ENCODE results near the gene ZNF662. TPM values are rescaled to one million over a fixed set of nuclear protein-coding genes. Genes with fewer than 3 reads are reported as not detected.

Gene ZNF662
- total RNA-seq, 1 donor from 2014 or later, result 1.3 TPM

GRCh38 chr3:42908675-42909074 lies 2.7 kb downstream of the ZNF662 start:
- no peak for FAIRE-seq
- no peak for TF ChIP-seq CTCF (IDR thresholded peaks at IDR 0.05; ENCODE audit: insufficient read depth, low read length, severe bottlenecking)

GRCh38 chr3:42911551-42911950 lies 5.6 kb downstream of the ZNF662 start:
- Histone ChIP-seq H3K36me3 (ENCODE audit: control insufficient read depth, insufficient read depth, low read length) (no peaks in the 10 kb centered on the region), H3K4me3 (ENCODE audit: low read depth, low read length) (no peak overlapping the region), H3K27me3 (ENCODE audit: control insufficient read depth, insufficient read depth, low read length) (peaks cover 2% of the 10 kb centered on the region)
- no peak for TF ChIP-seq CTCF (IDR thresholded peaks at IDR 0.05; ENCODE audit: insufficient read depth, low read length, severe bottlenecking)
- DNase-seq (ENCODE audit: low read depth), result no peak
- FAIRE-seq, result no peak

More at GRCh38 chr3:42908675-42909074, 2.7 kb downstream of the ZNF662 start:
- Histone ChIP-seq H3K36me3 (ENCODE audit: control insufficient read depth, insufficient read depth, low read length) (no peaks in the 10 kb centered on the region), H3K27me3 (ENCODE audit: control insufficient read depth, insufficient read depth, low read length) (peaks cover 7% of the 10 kb centered on the region), H3K4me3 (ENCODE audit: low read depth, low read length) (no peak overlapping the region)
- no peak for DNase-seq (ENCODE audit: low read depth)

- Histone ChIP-seq H3K36me3 (ENCODE audit: control insufficient read depth, insufficient read depth, low read length) (no peaks in the 10 kb centered on the region), H3K4me3 (ENCODE audit: low read depth, low read length) (no peak overlapping the region), H3K27me3 (ENCODE audit: control insufficient read depth, insufficient read depth, low read length) (no peaks in the 10 kb centered on the region)
- TF ChIP-seq CTCF (IDR thresholded peaks at IDR 0.05; ENCODE audit: insufficient read depth, low read length, severe bottlenecking), result no peak
- FAIRE-seq (peak; percentile 55), DNase-seq (ENCODE audit: low read depth) (no peak)
Observed at GRCh38 chr3:42914771-42915515, 9.0 kb downstream of the ZNF662 start.

GRCh38 chr3:42923606-42924005 lies 17.7 kb downstream of the ZNF662 start:
- H3K36me3 ChIP-seq (ENCODE audit: control insufficient read depth, insufficient read depth, low read length), result no peaks in the 10 kb centered on the region
- no peak for FAIRE-seq
- TF ChIP-seq CTCF (IDR thresholded peaks at IDR 0.05; ENCODE audit: insufficient read depth, low read length, severe bottlenecking), result no peak
- no peak for DNase-seq (ENCODE audit: low read depth)
- H3K4me3 ChIP-seq (ENCODE audit: low read depth, low read length), result no peak overlapping the region
- no peaks in the 10 kb centered on the region for H3K27me3 ChIP-seq (ENCODE audit: control insufficient read depth, insufficient read depth, low read length)

GRCh38 chr3:42926310-42926709 lies 20.4 kb downstream of the ZNF662 start:
- no peak overlapping the region for H3K4me3 ChIP-seq (ENCODE audit: low read depth, low read length)
- FAIRE-seq (no peak), DNase-seq (ENCODE audit: low read depth) (no peak)
- no peak for TF ChIP-seq CTCF (IDR thresholded peaks at IDR 0.05; ENCODE audit: insufficient read depth, low read length, severe bottlenecking)
- no peaks in the 10 kb centered on the region for H3K36me3 ChIP-seq (ENCODE audit: control insufficient read depth, insufficient read depth, low read length)
- no peaks in the 10 kb centered on the region for H3K27me3 ChIP-seq (ENCODE audit: control insufficient read depth, insufficient read depth, low read length)

- H3K36me3 ChIP-seq (ENCODE audit: control insufficient read depth, insufficient read depth, low read length), result no peaks in the 10 kb centered on the region
- no peak for DNase-seq (ENCODE audit: low read depth)
- no peaks in the 10 kb centered on the region for H3K27me3 ChIP-seq (ENCODE audit: control insufficient read depth, insufficient read depth, low read length)
- no peak for TF ChIP-seq CTCF (IDR thresholded peaks at IDR 0.05; ENCODE audit: insufficient read depth, low read length, severe bottlenecking)
- FAIRE-seq, result no peak
- no peak overlapping the region for H3K4me3 ChIP-seq (ENCODE audit: low read depth, low read length)
Observed at GRCh38 chr3:42934111-42934510, 28.2 kb downstream of the ZNF662 start.
